Stimulated activated CD4-positive, alpha-beta T cell treated with anti-CD3 and anti-CD28 coated beads, Interleukin-4, amount 100 ng/mL, for 4 hours (primary cell): ENCODE results near the gene CIP2A.

ENCODE experiments used
- DNase-seq, 2 experiments: peaks; one replicate each; pipeline ENCODE4 v3.0.0-alpha.2; 2020

Gene CIP2A

DNA sequence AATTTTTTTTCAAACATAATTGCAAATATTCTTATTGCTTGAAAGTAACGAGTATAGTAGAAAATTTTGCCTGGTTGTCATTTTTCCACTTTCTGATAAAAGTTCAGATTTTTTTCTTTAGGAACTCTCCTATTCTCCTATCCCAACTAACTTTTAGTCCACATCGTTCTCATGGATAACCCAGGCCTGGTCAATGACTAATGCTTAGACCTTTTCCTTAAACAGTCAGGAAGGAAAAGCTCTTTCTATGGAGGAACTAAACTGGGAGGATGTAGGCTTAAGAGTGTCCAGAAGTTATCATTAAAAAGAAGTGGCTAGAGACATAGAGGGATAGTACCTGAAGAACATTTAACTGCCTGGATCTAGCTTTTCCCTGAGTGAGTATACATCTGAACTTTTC, 26.7 kb downstream of the CIP2A start:
- no peak for DNase-seq

- no peak for DNase-seq
Measured at GRCh38 chr3:108555966-108556581, 33.2 kb downstream of the CIP2A start.

GRCh38 chr3:108554913-108555571, 34.2 kb downstream of the CIP2A start:
- no peak for DNase-seq

- no peak for DNase-seq
Measured at GRCh38 chr3:108554229-108554628, 35.0 kb downstream of the CIP2A start.

- DNase-seq = no peak
Measured at GRCh38 chr3:108552267-108553159, 36.7 kb downstream of the CIP2A start.

- no peak for DNase-seq
Measured at GRCh38 chr3:108548886-108549285, 40.4 kb downstream of the CIP2A start.

DNA sequence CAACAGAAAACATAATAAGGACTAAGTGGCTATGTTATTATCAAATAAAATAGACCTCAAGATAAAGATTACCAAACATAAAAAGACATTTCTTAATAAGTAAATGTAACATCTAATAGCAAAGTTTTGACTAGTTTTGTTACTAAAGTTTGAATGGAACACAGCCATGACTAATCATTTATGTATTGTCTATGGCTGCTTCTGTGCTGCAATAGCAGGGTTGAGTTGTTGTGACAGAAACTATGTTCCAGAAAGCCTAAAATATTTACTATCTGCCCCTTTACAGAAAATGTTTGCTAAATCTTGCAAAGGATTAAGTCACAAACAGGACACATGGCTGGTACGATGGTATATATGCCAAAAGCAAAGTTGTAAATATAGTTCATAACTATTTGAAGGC, 40.9 kb downstream of the CIP2A start:
- DNase-seq = no peak

- no peak for DNase-seq
Measured at GRCh38 chr3:108546692-108547091, 42.5 kb downstream of the CIP2A start.

- DNase-seq = no peak
Measured at GRCh38 chr3:108546247-108546646, 43.0 kb downstream of the CIP2A start.

DNA sequence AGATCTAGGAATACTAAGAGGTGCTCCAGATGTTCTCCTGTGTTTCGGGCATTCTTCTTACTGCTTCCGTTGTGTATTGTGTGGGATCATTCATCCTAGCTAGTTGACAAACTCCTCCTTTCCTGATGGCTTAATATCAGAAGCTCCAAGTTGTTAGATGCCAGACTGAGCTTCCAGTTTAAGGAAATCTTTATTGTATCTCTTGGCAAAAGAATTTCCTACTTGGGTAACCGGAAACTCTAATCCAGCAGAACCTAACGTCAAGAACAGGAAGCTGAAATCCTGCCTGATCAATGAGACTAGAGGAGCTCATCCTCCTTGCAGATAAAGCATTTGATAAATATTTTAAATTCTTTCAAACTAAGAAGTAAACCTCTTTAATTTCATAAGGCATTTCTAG, 51.2 kb downstream of the CIP2A start:
- no peak for DNase-seq

DNA sequence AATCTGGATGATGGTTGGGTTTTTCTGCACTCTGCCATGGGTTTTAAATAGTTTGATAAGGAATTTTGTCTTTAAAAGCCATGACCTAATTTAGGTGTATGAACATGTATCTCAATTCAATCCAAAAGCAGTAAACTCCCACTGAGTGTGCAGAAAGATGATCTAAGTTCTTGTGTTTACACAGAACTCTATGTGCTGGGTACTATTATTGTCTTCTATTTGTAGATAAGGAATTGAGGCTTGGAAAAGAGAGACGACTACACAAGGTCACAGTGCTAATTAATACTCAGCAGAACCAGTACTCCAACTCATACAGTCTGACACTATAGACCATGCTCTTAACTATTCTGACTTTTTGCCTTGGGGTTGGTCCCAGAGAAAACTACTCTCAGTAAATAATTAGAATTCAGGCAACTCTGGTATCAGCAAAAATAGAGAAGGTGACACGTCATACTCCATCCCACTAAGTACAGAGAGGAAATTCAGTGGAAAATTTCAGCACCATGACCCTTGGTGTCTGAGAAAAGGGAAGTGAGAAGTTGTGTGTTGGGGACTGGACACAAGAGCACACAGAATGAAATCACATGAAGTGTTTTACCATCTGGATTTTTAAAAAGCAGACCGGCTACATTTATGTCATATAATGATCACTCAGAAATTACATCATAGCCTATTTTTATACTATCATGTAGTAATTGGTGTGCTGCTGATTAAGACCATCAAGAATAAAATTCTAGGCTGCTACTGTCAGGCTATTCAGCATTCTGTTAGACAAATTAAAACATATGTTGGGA, 60.6 kb downstream of the CIP2A start:
- DNase-seq = no peak

- no peak for DNase-seq
Measured at GRCh38 chr3:108527817-108528216, 61.4 kb downstream of the CIP2A start.

GRCh38 chr3:108527109-108527508, 62.1 kb downstream of the CIP2A start:
- no peak for DNase-seq

DNA sequence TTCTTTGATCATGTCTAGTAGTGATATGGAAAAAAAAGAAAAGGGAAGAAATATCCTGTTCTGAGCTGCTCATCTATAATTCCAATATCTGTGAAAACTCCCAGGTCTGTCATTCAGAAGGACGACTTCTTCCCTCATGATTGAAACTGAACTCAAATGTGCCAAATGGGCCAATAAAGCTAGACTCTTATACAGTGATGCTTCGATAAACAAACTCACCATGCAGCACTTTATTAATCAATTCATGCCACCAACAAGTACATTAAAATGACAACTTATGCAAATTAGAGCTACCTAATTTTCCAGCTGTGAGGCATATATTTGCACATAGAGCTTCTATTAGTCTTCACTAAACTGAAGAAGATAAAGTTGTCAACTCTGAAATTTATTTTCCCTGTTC, 63.3 kb downstream of the CIP2A start:
- no peak for DNase-seq

DNA sequence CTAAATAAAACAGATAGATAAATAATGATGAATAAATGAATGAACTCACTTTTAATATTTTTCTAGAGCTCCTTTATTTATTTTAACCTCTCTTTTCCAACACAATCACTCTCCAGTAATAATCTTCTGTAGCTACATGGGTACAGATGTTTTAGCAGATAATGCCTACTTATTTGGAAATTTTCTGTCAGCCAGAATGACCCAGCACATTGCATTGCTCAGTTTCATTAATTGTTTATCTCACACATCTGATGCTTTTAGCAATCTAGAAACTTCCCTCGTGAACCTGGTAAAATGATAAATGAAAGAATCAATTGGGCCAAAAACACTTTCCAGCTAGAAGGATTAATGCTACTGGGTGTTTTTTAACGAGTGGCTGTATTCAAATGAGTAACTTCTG, 64.0 kb downstream of the CIP2A start:
- DNase-seq = no peak

DNA sequence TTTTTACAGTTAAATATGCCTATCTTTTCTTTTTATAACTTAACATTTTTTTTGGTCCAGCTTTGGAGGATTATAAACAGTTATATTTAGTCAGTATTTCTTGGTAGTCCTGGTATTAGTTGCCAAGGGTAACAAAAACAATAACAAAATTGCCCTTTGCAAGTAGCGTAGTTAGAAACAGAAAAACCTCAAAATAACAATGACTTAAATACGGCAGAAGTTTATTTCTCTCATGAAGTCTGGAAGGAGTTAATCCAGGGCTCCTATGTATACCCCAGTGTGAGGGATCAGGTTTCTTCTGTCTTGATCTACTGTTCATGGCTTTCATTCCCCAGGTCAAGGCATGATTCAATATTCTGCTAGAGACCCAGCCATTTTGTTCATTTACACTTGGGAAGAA, 64.7 kb downstream of the CIP2A start:
- no peak for DNase-seq

DNA sequence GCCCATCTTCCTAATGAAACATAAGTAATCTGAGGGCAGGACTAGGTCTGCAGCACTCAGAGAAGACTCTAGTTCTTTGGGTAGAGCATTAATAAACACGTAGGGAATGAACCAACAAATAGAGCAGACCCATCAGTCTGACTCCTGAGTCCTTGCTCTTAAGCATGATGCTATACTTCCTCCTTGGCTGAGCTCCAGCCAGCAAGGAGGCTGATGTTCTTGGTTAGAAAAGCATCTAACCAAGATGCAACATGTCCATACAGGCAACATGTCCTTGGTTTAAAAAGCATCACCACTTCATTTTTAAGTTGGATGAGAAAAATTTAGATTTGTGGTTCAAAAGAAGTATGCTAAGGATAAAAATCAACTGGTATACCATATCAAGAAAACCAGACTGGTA, 70.3 kb downstream of the CIP2A start:
- no peak for DNase-seq

GRCh38 chr3:108516881-108517280, 72.4 kb downstream of the CIP2A start:
- DNase-seq = no peak

- DNase-seq = no peak
Measured at GRCh38 chr3:108513961-108514360, 75.3 kb downstream of the CIP2A start.

- DNase-seq = no peak
Measured at GRCh38 chr3:108512671-108513070, 76.6 kb downstream of the CIP2A start.

DNA sequence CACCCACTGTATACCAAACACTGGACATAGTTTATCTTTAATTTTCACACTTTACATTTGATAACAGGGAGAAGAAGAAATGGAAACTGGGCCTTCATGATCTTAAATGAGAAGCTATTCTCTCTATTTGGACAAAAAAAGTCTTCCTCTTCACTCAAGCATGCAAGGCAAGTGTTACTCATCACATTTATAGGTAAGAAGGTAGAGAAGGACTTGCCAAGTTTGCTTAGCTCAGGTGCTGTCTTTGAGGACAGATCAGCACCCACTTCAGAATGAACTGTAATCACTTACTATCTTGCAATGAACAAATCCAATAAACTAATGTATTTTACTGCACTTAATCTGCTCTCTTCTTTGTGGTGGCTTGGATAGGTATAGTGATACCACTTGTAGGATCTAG, 77.7 kb downstream of the CIP2A start:
- DNase-seq = no peak

GRCh38 chr3:108511055-108511454, 78.2 kb downstream of the CIP2A start:
- DNase-seq = no peak

DNA sequence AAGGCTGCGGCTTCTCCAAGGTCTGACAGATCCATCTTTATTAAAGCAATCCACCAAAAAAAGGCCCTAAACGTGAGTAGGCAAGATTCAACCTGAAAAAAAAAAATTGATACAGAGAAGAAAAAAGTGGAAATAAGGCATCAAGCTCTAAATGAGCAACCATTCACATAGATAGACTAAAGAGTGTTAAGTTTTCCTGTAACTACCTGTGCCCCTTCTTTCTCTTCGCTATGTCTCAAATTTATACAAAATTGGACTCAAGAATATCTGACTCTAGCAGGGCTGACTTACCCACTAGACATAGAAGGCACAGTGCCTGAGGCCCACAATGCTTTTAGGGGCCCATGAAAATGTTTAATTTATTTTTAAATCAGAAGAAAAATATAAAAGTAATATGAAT, 78.7 kb downstream of the CIP2A start, which contains the start of gene MYH15:
MYH15 (minus strand) TSS at position 101 of the 400 bp plus-strand sequence; CDS start at position 35, 66 bp downstream.
- DNase-seq = no peak
